ENCODE data around the gene AGTPBP1. TPM values are rescaled to one million over a fixed set of nuclear protein-coding genes. Genes with fewer than 3 reads are reported as not detected.

AGTPBP1 gene
- total RNA-seq, 1 donor from 2014 or later: 122 TPM

- H3K4me1 ChIP-seq: no peaks in the 10 kb centered on the region
- H3K9ac ChIP-seq: no peak overlapping the region
- peaks cover 48% of the 10 kb centered on the region for H3K36me3 Mint-ChIP-seq
- H2AFZ ChIP-seq (replicated peaks): no peak overlapping the region
- peak overlapping the region; percentile 8 for H3K27ac ChIP-seq
- H4K20me1 ChIP-seq (ENCODE audit: low read depth): no peaks in the 10 kb centered on the region
- no peak overlapping the region for H3K27ac Mint-ChIP-seq
- peaks cover 3% of the 10 kb centered on the region for H3K4me1 Mint-ChIP-seq
- no peak for DNase-seq (ENCODE audit: low spot score)
- H3K4me3 ChIP-seq: no peak overlapping the region
- no peaks in the 10 kb centered on the region for H3K27me3 Mint-ChIP-seq (ENCODE audit: insufficient read depth, low read depth)
- peaks cover 46% of the 10 kb centered on the region for H3K79me2 ChIP-seq (ENCODE audit: low read depth)
- peaks cover 15% of the 10 kb centered on the region for H3K9me3 ChIP-seq (ENCODE audit: low read depth)
- no peak overlapping the region for H3K4me3 Mint-ChIP-seq
- H3K4me2 ChIP-seq: no peak overlapping the region
- no peaks in the 10 kb centered on the region for H3F3A ChIP-seq (ENCODE audit: low read depth)
- H3K9me3 Mint-ChIP-seq: peaks cover 15% of the 10 kb centered on the region
- no peaks in the 10 kb centered on the region for H3K27me3 ChIP-seq
- H3K36me3 ChIP-seq: peaks cover 34% of the 10 kb centered on the region
- TF ChIP-seq EZH2phosphoT487 (IDR thresholded peaks at IDR 0.05) (no peak), CTCF (IDR thresholded peaks at IDR 0.05) (no peak), EZH2 (IDR thresholded peaks at IDR 0.05) (no peak)
Observed at GRCh38 chr9:85688361-85688760, 53.4 kb downstream of the AGTPBP1 start.

- DNase-seq (ENCODE audit: low spot score): no peak
- Histone ChIP-seq H3K9me3 (ENCODE audit: low read depth) (peaks cover 10% of the 10 kb centered on the region), H3K27ac (no peak overlapping the region), H3K9ac (no peak overlapping the region), H3K27me3 (no peaks in the 10 kb centered on the region), H3K79me2 (ENCODE audit: low read depth) (peaks cover 42% of the 10 kb centered on the region), H3K36me3 (peaks cover 23% of the 10 kb centered on the region), H3K4me3 (no peak overlapping the region), H3K4me1 (no peaks in the 10 kb centered on the region), H2AFZ (replicated peaks) (no peak overlapping the region), H3K4me2 (no peak overlapping the region), H4K20me1 (ENCODE audit: low read depth) (no peaks in the 10 kb centered on the region), H3F3A (ENCODE audit: low read depth) (no peaks in the 10 kb centered on the region)
- H3K9me3 Mint-ChIP-seq: peaks cover 12% of the 10 kb centered on the region
- H3K36me3 Mint-ChIP-seq: peaks cover 52% of the 10 kb centered on the region
- H3K4me1 Mint-ChIP-seq: peaks cover 3% of the 10 kb centered on the region
- no peaks in the 10 kb centered on the region for H3K27me3 Mint-ChIP-seq (ENCODE audit: insufficient read depth, low read depth)
- no peak overlapping the region for H3K27ac Mint-ChIP-seq
- no peak overlapping the region for H3K4me3 Mint-ChIP-seq
- TF ChIP-seq EZH2phosphoT487 (IDR thresholded peaks at IDR 0.05) (no peak), CTCF (IDR thresholded peaks at IDR 0.05) (no peak), EZH2 (IDR thresholded peaks at IDR 0.05) (no peak)
Observed at GRCh38 chr9:85685081-85685480, 56.7 kb downstream of the AGTPBP1 start.

GRCh38 chr9:85676790-85677189 is 65.0 kb downstream of the AGTPBP1 start:
- H3K36me3 ChIP-seq: no peaks in the 10 kb centered on the region
- no peak for DNase-seq (ENCODE audit: low spot score)
- H3F3A ChIP-seq (ENCODE audit: low read depth): no peaks in the 10 kb centered on the region
- no peaks in the 10 kb centered on the region for H4K20me1 ChIP-seq (ENCODE audit: low read depth)
- no peaks in the 10 kb centered on the region for H3K79me2 ChIP-seq (ENCODE audit: low read depth)
- no peak overlapping the region for H2AFZ ChIP-seq (replicated peaks)
- Mint-ChIP-seq H3K4me3 (no peak overlapping the region), H3K36me3 (peaks cover 19% of the 10 kb centered on the region), H3K9me3 (no peaks in the 10 kb centered on the region), H3K27me3 (ENCODE audit: insufficient read depth, low read depth) (no peaks in the 10 kb centered on the region), H3K27ac (no peak overlapping the region), H3K4me1 (no peaks in the 10 kb centered on the region)
- TF ChIP-seq CTCF (IDR thresholded peaks at IDR 0.05): no peak
- no peak for TF ChIP-seq EZH2 (IDR thresholded peaks at IDR 0.05)
- no peak for TF ChIP-seq EZH2phosphoT487 (IDR thresholded peaks at IDR 0.05)
- no peaks in the 10 kb centered on the region for H3K27me3 ChIP-seq
- H3K27ac ChIP-seq: no peak overlapping the region
- H3K4me3 ChIP-seq: no peak overlapping the region
- H3K9ac ChIP-seq: no peak overlapping the region
- H3K4me1 ChIP-seq: no peaks in the 10 kb centered on the region
- H3K4me2 ChIP-seq: no peak overlapping the region
- no peaks in the 10 kb centered on the region for H3K9me3 ChIP-seq (ENCODE audit: low read depth)

All from neural progenitor cell (in vitro differentiated cells).